ENCODE results near the gene AATF. TPM values are rescaled to one million over a fixed set of nuclear protein-coding genes. Genes with fewer than 3 reads are reported as not detected.
A peak's percentile ranks its signal among the peaks of the same experiment; 100 is the strongest.

The AATF gene
- total RNA-seq, 1 donor from 2014 or later = 42.8 TPM

- intact Hi-C loops (cut with DNase I) = no loop called here
These were observed 75.5 kb downstream of the AATF start for GRCh38 chr17:37024181-37024637.

GRCh38 chr17:37025238-37025637 lies 76.5 kb downstream of the AATF start:
- Histone ChIP-seq H3K27ac (no peak overlapping the region), H3K27me3 (no peaks in the 10 kb centered on the region), H3K9me3 (no peaks in the 10 kb centered on the region), H3K4me1 (no peaks in the 10 kb centered on the region), H3K36me3 (peaks cover 11% of the 10 kb centered on the region), H3K4me3 (no peak overlapping the region)
- DNase-seq (no peak), ATAC-seq (no peak)
- intact Hi-C loops (cut with DNase I) = no loop called here
- TF ChIP-seq, protein P1, sequence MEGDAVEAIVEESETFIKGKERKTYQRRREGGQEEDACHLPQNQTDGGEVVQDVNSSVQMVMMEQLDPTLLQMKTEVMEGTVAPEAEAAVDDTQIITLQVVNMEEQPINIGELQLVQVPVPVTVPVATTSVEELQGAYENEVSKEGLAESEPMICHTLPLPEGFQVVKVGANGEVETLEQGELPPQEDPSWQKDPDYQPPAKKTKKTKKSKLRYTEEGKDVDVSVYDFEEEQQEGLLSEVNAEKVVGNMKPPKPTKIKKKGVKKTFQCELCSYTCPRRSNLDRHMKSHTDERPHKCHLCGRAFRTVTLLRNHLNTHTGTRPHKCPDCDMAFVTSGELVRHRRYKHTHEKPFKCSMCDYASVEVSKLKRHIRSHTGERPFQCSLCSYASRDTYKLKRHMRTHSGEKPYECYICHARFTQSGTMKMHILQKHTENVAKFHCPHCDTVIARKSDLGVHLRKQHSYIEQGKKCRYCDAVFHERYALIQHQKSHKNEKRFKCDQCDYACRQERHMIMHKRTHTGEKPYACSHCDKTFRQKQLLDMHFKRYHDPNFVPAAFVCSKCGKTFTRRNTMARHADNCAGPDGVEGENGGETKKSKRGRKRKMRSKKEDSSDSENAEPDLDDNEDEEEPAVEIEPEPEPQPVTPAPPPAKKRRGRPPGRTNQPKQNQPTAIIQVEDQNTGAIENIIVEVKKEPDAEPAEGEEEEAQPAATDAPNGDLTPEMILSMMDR (IDR thresholded peaks at IDR 0.05) = no peak

More at GRCh38 chr17:37024181-37024637, 75.5 kb downstream of the AATF start:
- Histone ChIP-seq H3K4me3 (no peak overlapping the region), H3K27me3 (no peaks in the 10 kb centered on the region), H3K4me1 (no peaks in the 10 kb centered on the region), H3K27ac (no peak overlapping the region), H3K36me3 (peaks cover 11% of the 10 kb centered on the region), H3K9me3 (no peaks in the 10 kb centered on the region)
- no peak for DNase-seq
- ATAC-seq = peak; percentile 82
- TF ChIP-seq, protein P1 (IDR thresholded peaks at IDR 0.05) = no peak

- H3K36me3 ChIP-seq = peaks cover 15% of the 10 kb centered on the region
- no peak for DNase-seq
- no peak overlapping the region for H3K4me3 ChIP-seq
- intact Hi-C loops (cut with DNase I) = no loop called here
- TF ChIP-seq, protein P1 (IDR thresholded peaks at IDR 0.05) = no peak
- no peaks in the 10 kb centered on the region for H3K9me3 ChIP-seq
- H3K4me1 ChIP-seq = no peaks in the 10 kb centered on the region
- no peaks in the 10 kb centered on the region for H3K27me3 ChIP-seq
- H3K27ac ChIP-seq = no peak overlapping the region
- ATAC-seq = no peak
These were observed 77.2 kb downstream of the AATF start for GRCh38 chr17:37025847-37026530.

DNA sequence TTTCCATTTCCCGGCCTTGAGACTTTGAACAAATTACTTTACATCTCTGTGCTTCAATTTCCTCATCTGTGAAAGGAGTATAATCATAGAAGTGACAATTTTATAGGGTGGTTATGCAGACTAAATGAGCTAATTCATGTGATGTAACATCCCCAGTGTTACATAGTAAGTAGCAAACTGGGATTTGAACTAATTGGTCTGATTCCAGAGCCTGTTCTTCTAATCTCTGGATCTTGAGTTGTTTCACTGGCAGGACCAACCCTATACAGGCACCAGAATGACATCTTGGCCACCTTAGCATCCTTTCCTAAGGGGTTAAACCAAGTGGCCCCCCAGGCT lies 77.7 kb downstream of the AATF start:
- intact Hi-C loops (cut with DNase I) = no loop called here
- Histone ChIP-seq H3K27me3 (no peaks in the 10 kb centered on the region), H3K4me1 (no peaks in the 10 kb centered on the region), H3K36me3 (peaks cover 15% of the 10 kb centered on the region), H3K27ac (no peak overlapping the region), H3K9me3 (no peaks in the 10 kb centered on the region), H3K4me3 (no peak overlapping the region)
- TF ChIP-seq, protein P1 (IDR thresholded peaks at IDR 0.05) = no peak
- DNase-seq (no peak), ATAC-seq (no peak)

DNA sequence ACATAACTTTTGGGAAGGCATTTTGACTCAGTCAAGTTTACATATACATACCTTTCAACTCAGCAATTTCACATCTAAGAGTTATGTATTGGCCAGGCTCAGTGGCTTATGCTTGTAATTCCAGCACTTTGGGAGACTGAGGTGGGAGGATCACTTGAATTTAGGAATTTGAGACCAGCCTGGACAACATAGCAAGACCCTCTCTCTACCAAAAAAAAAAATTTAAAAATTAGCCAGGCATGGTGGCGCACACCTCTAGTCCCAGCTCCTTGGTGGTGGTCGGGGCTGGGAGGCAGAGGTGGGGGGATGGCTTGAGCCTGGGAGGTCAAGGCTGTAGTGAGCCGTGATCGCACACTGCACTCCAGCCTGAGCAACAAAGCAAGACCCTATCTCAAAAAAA lies 79.3 kb downstream of the AATF start:
- Histone ChIP-seq H3K4me1 (no peaks in the 10 kb centered on the region), H3K36me3 (peaks cover 18% of the 10 kb centered on the region), H3K27ac (no peak overlapping the region), H3K9me3 (no peaks in the 10 kb centered on the region), H3K4me3 (no peak overlapping the region), H3K27me3 (no peaks in the 10 kb centered on the region)
- ATAC-seq (no peak), DNase-seq (no peak)
- intact Hi-C loops (cut with DNase I) = no loop called here
- TF ChIP-seq, protein P1 (IDR thresholded peaks at IDR 0.05) = no peak
